NCI-H446 treated with DMSO at 0.1 percent for 48 hours (cell line): ENCODE measurements around the gene RAP1A.
"Not testable (repeated sequence)": the region's sequence is repeated elsewhere in the genome, so short reads cannot be mapped to it uniquely, and the experiment has no call there.

ENCODE experiments used
- DNase-seq: peaks from one replicate; lab custom pipeline; 2025; lab: John Stamatoyannopoulos, UW

Gene RAP1A

GRCh38 chr1:111630567-111630966 lies 11.0 kb downstream of the RAP1A start:
- no peak for DNase-seq

- DNase-seq, result no peak
Measured at GRCh38 chr1:111631502-111631901, 11.9 kb downstream of the RAP1A start.

GRCh38 chr1:111632771-111633170 lies 13.2 kb downstream of the RAP1A start:
- not testable (repeated sequence) for DNase-seq

GRCh38 chr1:111633736-111634247 lies 14.2 kb downstream of the RAP1A start:
- DNase-seq, result no peak

- DNase-seq, result no peak
Measured at GRCh38 chr1:111635324-111636009, 15.9 kb downstream of the RAP1A start.

GRCh38 chr1:111638320-111638719 lies 18.7 kb downstream of the RAP1A start:
- DNase-seq, result no peak

GRCh38 chr1:111639602-111640198 lies 20.1 kb downstream of the RAP1A start:
- DNase-seq, result no peak

GRCh38 chr1:111643097-111643496 lies 23.5 kb downstream of the RAP1A start:
- no peak for DNase-seq

- no peak for DNase-seq
Measured at GRCh38 chr1:111643696-111644095, 24.1 kb downstream of the RAP1A start.

- no peak for DNase-seq
Measured at GRCh38 chr1:111644506-111644905, 24.9 kb downstream of the RAP1A start.

GRCh38 chr1:111647736-111648135 lies 28.1 kb downstream of the RAP1A start:
- no peak for DNase-seq

- no peak for DNase-seq
Measured at GRCh38 chr1:111648806-111649205, 29.2 kb downstream of the RAP1A start.

GRCh38 chr1:111649227-111649626 lies 29.6 kb downstream of the RAP1A start:
- DNase-seq, result no peak

GRCh38 chr1:111649648-111650047 lies 30.1 kb downstream of the RAP1A start:
- DNase-seq, result no peak

GRCh38 chr1:111653709-111654108 lies 34.1 kb downstream of the RAP1A start:
- no peak for DNase-seq

- no peak for DNase-seq
Measured at GRCh38 chr1:111654839-111655238, 35.2 kb downstream of the RAP1A start.

GRCh38 chr1:111656086-111657017 lies 36.8 kb downstream of the RAP1A start:
- no peak for DNase-seq

- no peak for DNase-seq
Measured at GRCh38 chr1:111658622-111659021, 39.0 kb downstream of the RAP1A start.

- DNase-seq, result peak; percentile 74
Measured at GRCh38 chr1:111660204-111661150, 40.9 kb downstream of the RAP1A start.

- no peak for DNase-seq
Measured at GRCh38 chr1:111664652-111665051, 45.1 kb downstream of the RAP1A start.

- no peak for DNase-seq
Measured at GRCh38 chr1:111665497-111665896, 45.9 kb downstream of the RAP1A start.
